Chondrocyte (in vitro differentiated cells): ENCODE data around the gene HSD17B8. TPM values are rescaled to one million over a fixed set of nuclear protein-coding genes. Genes with fewer than 3 reads are reported as not detected.

ENCODE experiments used
- DNase-seq: peaks from one replicate; pipeline ENCODE4 v3.0.0; 2021; ENCODE audit warnings: mixed read lengths, low spot score
- H3K27ac Mint-ChIP-seq: one replicate; pipeline ENCODE4 v1.8.0; 2021; ENCODE audit warnings: mild to moderate bottlenecking, moderate library complexity, mixed read lengths; ENCODE audit not compliant: unreplicated experiment
- H3K27me3 Mint-ChIP-seq: 2 replicates; pipeline ENCODE4 v1.8.0; 2021; ENCODE audit warnings: low read depth, mixed read lengths
- H3K36me3 Mint-ChIP-seq: 2 replicates; pipeline ENCODE4 v1.8.0; 2021; ENCODE audit warnings: low read depth, mixed read lengths
- H3K4me1 Mint-ChIP-seq: 2 replicates; pipeline ENCODE4 v1.8.0; 2021; ENCODE audit warnings: low read depth, mild to moderate bottlenecking, mixed read lengths
- H3K4me3 Mint-ChIP-seq: one replicate; pipeline ENCODE4 v1.8.0; 2021; ENCODE audit warnings: mild to moderate bottlenecking, moderate library complexity, mixed read lengths; ENCODE audit not compliant: unreplicated experiment
- H3K9me3 Mint-ChIP-seq: 2 replicates; pipeline ENCODE4 v1.8.0; 2021; ENCODE audit warnings: low read depth, mixed read lengths
- total RNA-seq: library from RNA; stranded (reverse); gene quantifications from 3 replicates; pipeline ENCODE4 v1.2.1, GENCODE V29; 2021
- TF ChIP-seq, protein P1 (sequence below): fragments of 200-600 bp; sonication (generic); IDR thresholded peaks from 2 replicates; pipeline ENCODE4 v1.5.0; 2021; ENCODE audit warnings: antibody characterized with exemption, mild to moderate bottlenecking, moderate library complexity

HSD17B8 gene
- total RNA-seq, 1 donor from 2014 or later = 0.60 TPM

DNA sequence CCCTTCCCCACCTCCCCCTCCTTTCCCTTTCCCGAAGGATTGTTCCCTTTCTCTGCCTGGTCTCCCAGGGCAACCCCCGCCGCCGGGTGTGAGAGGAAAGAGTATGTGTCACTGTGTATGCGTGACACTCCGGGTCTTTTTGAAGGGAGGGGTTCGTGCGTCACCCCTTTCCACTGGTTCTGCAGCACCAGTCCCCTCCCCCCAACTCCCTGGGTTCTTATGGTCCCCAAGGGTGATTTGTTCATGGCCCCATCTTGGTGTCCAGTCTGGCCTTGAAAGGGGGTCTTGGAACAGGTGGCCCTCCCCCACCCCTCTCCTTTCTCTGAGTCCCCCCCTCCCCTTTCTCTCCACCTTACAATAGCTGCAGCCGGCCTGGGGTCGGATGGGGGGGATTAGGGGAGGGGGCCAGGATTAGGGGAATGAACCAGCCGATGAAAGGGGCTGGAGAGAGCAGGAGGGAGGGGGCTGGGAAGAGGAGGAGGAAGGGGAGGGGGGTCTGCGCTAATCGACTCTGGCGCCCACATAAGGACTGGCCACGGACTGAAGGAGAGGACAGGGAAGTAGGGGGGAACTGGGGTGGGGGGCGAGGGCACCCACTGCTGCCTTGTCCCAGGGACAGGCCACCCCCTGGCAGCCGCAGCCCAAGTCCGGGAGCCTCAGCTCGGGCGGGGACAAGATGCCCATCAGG, 2.6 kb downstream of the HSD17B8 start:
- Mint-ChIP-seq H3K9me3 (no peaks in the 10 kb centered on the region), H3K27me3 (no peaks in the 10 kb centered on the region), H3K36me3 (peaks cover 26% of the 10 kb centered on the region), H3K4me1 (peaks cover 63% of the 10 kb centered on the region), H3K27ac (peak overlapping the region; percentile 98), H3K4me3 (peak overlapping the region; percentile 96)
- no peak for DNase-seq
- TF ChIP-seq, protein P1, sequence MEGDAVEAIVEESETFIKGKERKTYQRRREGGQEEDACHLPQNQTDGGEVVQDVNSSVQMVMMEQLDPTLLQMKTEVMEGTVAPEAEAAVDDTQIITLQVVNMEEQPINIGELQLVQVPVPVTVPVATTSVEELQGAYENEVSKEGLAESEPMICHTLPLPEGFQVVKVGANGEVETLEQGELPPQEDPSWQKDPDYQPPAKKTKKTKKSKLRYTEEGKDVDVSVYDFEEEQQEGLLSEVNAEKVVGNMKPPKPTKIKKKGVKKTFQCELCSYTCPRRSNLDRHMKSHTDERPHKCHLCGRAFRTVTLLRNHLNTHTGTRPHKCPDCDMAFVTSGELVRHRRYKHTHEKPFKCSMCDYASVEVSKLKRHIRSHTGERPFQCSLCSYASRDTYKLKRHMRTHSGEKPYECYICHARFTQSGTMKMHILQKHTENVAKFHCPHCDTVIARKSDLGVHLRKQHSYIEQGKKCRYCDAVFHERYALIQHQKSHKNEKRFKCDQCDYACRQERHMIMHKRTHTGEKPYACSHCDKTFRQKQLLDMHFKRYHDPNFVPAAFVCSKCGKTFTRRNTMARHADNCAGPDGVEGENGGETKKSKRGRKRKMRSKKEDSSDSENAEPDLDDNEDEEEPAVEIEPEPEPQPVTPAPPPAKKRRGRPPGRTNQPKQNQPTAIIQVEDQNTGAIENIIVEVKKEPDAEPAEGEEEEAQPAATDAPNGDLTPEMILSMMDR = no peak

DNA sequence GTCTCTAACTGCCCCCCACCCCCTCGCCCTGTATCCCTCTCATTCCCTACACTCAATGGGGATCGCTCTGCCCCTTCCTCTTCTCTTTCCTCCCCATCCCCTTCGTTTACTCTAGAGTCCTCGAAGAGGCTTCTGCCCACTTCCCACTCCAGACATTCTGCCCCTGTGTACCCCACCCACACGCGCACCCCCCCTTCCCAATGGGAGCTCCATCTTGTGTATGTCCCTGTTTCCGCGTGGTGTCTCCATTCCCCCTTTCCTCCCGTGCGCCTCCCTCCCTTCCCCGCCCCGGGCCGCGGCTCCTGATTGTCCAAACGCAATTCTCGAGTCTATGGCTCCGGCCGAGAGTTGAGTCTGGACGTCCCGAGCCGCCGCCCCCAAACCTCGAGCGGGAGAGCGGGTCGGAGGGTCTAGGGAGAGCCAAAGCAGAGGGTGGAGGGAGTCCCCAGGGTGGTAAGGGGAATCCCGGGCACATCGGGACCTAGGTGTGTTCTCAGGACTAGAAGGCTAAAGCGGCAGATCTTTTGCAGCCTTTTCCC, 3.2 kb downstream of the HSD17B8 start:
- DNase-seq = no peak
- Mint-ChIP-seq H3K4me3 (peak overlapping the region; percentile 96), H3K27ac (peak overlapping the region; percentile 98), H3K27me3 (no peaks in the 10 kb centered on the region), H3K9me3 (no peaks in the 10 kb centered on the region), H3K4me1 (peaks cover 63% of the 10 kb centered on the region), H3K36me3 (peaks cover 20% of the 10 kb centered on the region)
- TF ChIP-seq, protein P1 = no peak

DNA sequence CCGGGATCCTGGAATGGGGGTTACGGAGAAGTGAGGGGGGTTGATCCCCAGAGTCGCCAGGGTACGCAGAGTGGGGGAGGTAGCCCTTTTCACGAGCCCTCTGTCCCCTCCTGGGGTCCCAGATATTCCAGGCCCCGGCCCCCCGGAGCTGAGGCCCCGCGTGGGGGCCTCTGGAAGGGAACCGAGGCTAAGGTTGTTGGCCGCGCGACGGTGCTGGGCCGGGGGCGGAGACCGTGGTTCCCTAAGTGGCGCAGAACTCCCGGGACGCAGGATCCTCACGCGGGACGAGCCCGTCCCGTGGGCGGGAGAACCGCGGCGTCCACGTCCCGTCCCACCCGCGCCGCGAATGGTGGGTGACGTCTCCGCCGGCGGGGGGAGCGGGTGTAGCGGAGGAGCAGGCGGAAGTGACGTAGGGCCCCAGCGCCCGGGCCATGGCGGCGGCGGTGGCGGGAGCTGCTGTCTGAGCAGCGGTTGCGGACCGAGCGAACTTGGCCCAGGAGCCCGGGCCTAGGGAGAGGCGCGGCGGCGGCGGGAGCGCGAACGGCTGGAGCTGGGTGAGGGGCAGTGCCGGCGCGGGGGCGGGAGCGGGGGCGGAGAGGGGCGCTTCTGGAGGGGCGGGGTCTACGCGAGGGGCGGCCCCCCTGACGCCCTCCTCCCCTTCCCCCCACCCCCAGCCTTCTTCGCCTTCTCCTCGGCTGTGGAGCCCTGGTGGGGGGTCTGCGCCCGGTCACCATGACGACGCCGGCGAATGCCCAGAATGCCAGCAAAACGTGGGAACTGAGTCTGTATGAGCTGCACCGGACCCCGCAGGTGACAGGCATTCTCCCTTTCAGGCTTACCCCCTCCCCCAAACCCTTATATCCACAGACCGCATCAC, 3.9 kb downstream of the HSD17B8 start, which contains the start of gene RING1:
TSS of gene RING1 (plus strand) at position 410 of the 877 bp plus-strand sequence. CDS start at position 733, 323 bp downstream.
- DNase-seq = no peak
- TF ChIP-seq, protein P1 = no peak
- Mint-ChIP-seq H3K27ac (peak within 1 kb of the TSS; percentile 98), H3K9me3 (no peaks in the 10 kb centered on the region), H3K4me1 (peaks cover 63% of the 10 kb centered on the region), H3K36me3 (peaks cover 13% of the 10 kb centered on the region), H3K27me3 (no peaks in the 10 kb centered on the region), H3K4me3 (peak within 1 kb of the TSS; percentile 96)

DNA sequence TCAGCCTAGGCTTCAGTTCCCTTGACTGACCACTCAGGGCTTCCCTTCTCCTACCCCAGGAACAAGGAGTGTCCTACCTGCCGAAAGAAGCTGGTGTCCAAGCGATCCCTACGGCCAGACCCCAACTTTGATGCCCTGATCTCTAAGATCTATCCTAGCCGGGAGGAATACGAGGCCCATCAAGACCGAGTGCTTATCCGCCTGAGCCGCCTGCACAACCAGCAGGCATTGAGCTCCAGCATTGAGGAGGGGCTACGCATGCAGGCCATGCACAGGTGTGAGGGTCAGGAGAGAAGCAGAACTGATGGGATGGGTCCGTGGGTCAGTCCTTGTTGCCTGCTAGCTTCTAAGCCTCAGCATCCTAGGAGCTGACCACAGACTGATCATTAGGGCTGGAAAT, 5.4 kb downstream of the HSD17B8 start:
- H3K27me3 Mint-ChIP-seq = no peaks in the 10 kb centered on the region
- H3K4me1 Mint-ChIP-seq = peaks cover 61% of the 10 kb centered on the region
- H3K9me3 Mint-ChIP-seq = no peaks in the 10 kb centered on the region

More for the DNA sequence above, 5.4 kb downstream of the HSD17B8 start:
- Mint-ChIP-seq H3K27ac (no peak overlapping the region), H3K4me3 (no peak overlapping the region), H3K36me3 (peaks cover 9% of the 10 kb centered on the region)
- no peak for DNase-seq
- TF ChIP-seq, protein P1 = no peak
